WTC11 (cell line): ENCODE results near the gene PDGFRB.

Experiments used
- CREB1 ChIP-seq: sonication (generic); formaldehyde crosslinking; IDR thresholded peaks from 2 replicates; pipeline ENCODE4 v1.8.0; 2023; ENCODE audit warnings: mild to moderate bottlenecking, missing genetic modification reagents
- ESRRA ChIP-seq: sonication (generic); formaldehyde crosslinking; IDR thresholded peaks from 2 replicates; pipeline ENCODE4 v1.8.1; 2022; ENCODE audit warnings: mild to moderate bottlenecking, missing genetic modification reagents, borderline replicate concordance
- ETV6 ChIP-seq: sonication (generic); formaldehyde crosslinking; IDR thresholded peaks from 2 replicates; pipeline ENCODE4 v1.8.1; 2022; ENCODE audit warnings: mild to moderate bottlenecking, missing genetic modification reagents
- ZNF317 ChIP-seq: sonication (generic); formaldehyde crosslinking; IDR thresholded peaks from 2 replicates; pipeline ENCODE4 v1.8.1; 2023; ENCODE audit warnings: low read depth, mild to moderate bottlenecking, moderate library complexity, missing genetic modification reagents, borderline replicate concordance
- TF ChIP-seq, protein P1 (sequence below): fragments of 200-600 bp; IDR thresholded peaks from 2 replicates; pipeline ENCODE4 v1.8.0; 2022; ENCODE audit warnings: antibody characterized with exemption
- TF ChIP-seq, protein P2 (sequence below): sonication (generic); formaldehyde crosslinking; IDR thresholded peaks from 2 replicates; pipeline ENCODE4 v1.8.0; 2022; ENCODE audit warnings: mild to moderate bottlenecking, missing genetic modification reagents
- TF ChIP-seq, protein P3 (sequence below): sonication (generic); formaldehyde crosslinking; IDR thresholded peaks from 2 replicates; pipeline ENCODE4 v1.8.0; 2022; ENCODE audit warnings: missing genetic modification reagents

DNA sequence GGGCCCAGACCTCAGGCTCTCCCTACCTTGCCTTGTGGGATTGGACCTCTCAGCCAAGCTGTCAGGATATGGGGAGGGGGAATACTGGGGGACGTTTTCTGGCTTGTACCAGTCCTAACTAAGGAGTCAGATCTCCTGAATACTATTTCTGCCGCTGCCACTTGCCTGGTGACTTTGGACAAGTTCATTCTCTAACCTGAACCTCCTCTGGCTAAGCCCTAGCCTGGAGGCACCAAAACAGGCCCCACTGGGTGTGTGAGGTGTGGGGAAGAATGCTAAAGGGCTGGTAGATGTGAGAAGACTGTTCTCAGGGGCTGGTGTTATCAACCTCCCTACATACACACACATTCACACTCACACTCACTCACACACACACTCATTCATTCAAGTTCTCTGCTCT, 35.3 kb upstream of the PDGFRB start:
- TF ChIP-seq, protein P1, sequence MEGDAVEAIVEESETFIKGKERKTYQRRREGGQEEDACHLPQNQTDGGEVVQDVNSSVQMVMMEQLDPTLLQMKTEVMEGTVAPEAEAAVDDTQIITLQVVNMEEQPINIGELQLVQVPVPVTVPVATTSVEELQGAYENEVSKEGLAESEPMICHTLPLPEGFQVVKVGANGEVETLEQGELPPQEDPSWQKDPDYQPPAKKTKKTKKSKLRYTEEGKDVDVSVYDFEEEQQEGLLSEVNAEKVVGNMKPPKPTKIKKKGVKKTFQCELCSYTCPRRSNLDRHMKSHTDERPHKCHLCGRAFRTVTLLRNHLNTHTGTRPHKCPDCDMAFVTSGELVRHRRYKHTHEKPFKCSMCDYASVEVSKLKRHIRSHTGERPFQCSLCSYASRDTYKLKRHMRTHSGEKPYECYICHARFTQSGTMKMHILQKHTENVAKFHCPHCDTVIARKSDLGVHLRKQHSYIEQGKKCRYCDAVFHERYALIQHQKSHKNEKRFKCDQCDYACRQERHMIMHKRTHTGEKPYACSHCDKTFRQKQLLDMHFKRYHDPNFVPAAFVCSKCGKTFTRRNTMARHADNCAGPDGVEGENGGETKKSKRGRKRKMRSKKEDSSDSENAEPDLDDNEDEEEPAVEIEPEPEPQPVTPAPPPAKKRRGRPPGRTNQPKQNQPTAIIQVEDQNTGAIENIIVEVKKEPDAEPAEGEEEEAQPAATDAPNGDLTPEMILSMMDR = no peak
- TF ChIP-seq, protein P2, sequence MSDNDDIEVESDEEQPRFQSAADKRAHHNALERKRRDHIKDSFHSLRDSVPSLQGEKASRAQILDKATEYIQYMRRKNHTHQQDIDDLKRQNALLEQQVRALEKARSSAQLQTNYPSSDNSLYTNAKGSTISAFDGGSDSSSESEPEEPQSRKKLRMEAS (CRISPR knock-in tag) = no peak
- TF ChIP-seq ESRRA (CRISPR knock-in tag) = no peak
- TF ChIP-seq, protein P3, sequence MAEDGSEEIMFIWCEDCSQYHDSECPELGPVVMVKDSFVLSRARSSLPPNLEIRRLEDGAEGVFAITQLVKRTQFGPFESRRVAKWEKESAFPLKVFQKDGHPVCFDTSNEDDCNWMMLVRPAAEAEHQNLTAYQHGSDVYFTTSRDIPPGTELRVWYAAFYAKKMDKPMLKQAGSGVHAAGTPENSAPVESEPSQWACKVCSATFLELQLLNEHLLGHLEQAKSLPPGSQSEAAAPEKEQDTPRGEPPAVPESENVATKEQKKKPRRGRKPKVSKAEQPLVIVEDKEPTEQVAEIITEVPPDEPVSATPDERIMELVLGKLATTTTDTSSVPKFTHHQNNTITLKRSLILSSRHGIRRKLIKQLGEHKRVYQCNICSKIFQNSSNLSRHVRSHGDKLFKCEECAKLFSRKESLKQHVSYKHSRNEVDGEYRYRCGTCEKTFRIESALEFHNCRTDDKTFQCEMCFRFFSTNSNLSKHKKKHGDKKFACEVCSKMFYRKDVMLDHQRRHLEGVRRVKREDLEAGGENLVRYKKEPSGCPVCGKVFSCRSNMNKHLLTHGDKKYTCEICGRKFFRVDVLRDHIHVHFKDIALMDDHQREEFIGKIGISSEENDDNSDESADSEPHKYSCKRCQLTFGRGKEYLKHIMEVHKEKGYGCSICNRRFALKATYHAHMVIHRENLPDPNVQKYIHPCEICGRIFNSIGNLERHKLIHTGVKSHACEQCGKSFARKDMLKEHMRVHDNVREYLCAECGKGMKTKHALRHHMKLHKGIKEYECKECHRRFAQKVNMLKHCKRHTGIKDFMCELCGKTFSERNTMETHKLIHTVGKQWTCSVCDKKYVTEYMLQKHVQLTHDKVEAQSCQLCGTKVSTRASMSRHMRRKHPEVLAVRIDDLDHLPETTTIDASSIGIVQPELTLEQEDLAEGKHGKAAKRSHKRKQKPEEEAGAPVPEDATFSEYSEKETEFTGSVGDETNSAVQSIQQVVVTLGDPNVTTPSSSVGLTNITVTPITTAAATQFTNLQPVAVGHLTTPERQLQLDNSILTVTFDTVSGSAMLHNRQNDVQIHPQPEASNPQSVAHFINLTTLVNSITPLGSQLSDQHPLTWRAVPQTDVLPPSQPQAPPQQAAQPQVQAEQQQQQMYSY (CRISPR knock-in tag) = no peak
- no peak for TF ChIP-seq ETV6 (CRISPR knock-in tag)
- TF ChIP-seq CREB1 (CRISPR knock-in tag) = no peak
- TF ChIP-seq ZNF317 (CRISPR knock-in tag) = no peak
